ENCODE results near the gene CES2. TPM values are rescaled to one million over a fixed set of nuclear protein-coding genes. Genes with fewer than 3 reads are reported as not detected.

Gene CES2
- total and polyA plus RNA-seq, 9 of the 15 experiments (the other 6 are each of a cell fraction or from before 2014, with no cell fraction given) = 2.2 to 37.9 (median 24.4) TPM

DNA sequence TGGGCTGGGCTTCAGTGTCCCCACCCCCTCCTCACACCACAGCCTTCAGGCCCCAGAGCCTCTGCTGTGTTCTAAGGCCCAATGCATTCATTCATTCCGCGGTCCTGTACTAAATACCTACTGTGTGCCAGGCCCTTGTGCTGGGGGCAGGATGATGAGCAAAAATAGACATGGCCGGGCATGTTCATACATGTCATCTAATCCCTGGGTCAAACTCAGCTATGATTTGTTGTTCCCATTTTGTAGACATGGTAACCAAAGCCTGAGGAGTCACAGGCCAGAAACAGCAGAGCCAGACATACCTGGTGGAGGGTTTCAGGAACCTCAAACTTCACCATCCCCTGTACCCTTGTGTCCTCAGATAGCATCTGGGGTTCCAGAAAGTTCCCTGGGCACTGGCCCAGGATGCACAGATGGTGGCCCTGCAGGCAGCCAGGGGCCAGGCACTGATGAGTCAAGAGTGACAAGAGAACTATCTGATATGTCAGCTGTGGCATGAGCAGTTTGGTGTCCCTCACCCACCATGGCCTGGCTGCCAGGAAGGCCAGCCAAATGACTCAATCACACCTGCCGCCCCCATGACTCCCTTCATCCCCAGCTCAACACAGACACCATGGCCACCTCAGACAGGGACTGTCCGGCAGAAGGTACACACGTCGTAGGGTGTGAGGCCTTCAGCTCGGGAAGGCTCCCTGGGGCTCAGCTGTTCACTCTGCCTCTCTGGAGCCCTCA, 7.2 kb upstream of the CES2 start:
- 58% methylated on average over 8 of the region's 8 CpGs for WGBS (ENCODE audit: insufficient coverage, low coverage, missing lambda C conversion rate)
- H3K4me2 ChIP-seq (ENCODE audit: insufficient read depth, low read length) = no peak overlapping the region
- H2AFZ ChIP-seq (ENCODE audit: low read depth, low read length) = no peak overlapping the region
- peaks cover 8 to 32% of the 10 kb centered on the region in 2 experiments; a peak in 4 of 5 replicates for H3K4me1 ChIP-seq (replicated peaks in 1 of 2; ENCODE audit: control insufficient read depth in 2 of 2, insufficient read depth in 2 of 2, low read length in 2 of 2)
- DNase-seq (ENCODE audit: extremely low read depth in 1 of 4, low spot score in 3 of 4) (no peak), ATAC-seq (no peak), FAIRE-seq (no peak)
- no peak overlapping the region for H3K27ac ChIP-seq (ENCODE audit: extremely low read depth, low read depth, low read length)
- TF ChIP-seq HNRNPK (IDR thresholded peaks at IDR 0.05; ENCODE audit: low read depth, low read length, poor library complexity, severe bottlenecking) (no peak), ZKSCAN1 (IDR thresholded peaks at IDR 0.05; ENCODE audit: low read depth, low read length) (peak; percentile 58; the same call in 1 of the 2 replicates), ZNF165 (CRISPR knock-in tag; IDR thresholded peaks at IDR 0.05; ENCODE audit: borderline replicate concordance) (no peak), SMARCA5 (IDR thresholded peaks at IDR 0.05) (no peak), CBFA2T2 (conservative IDR thresholded peaks at IDR 0.05) (peak; percentile 21; the same call in 1 of the 2 replicates), SMC3 (conservative IDR thresholded peaks at IDR 0.05; ENCODE audit: insufficient read depth, low read depth, low read length) (no peak), CBFA2T3 (IDR thresholded peaks at IDR 0.05) (peak; percentile 40; the same call in 1 of the 2 replicates), ZBTB8A (IDR thresholded peaks at IDR 0.05; ENCODE audit: partially characterized antibody) (no peak), HCFC1 (IDR thresholded peaks at IDR 0.05; ENCODE audit: low read depth, low read length) (no peak)
- no peaks in the 10 kb centered on the region for H3K9me3 ChIP-seq (replicated peaks; ENCODE audit: control insufficient read depth, insufficient read depth, low read depth, low read length)
- peaks cover 6% of the 10 kb centered on the region; the same call in 2 of the 3 replicates for H3K79me2 ChIP-seq (ENCODE audit: control insufficient read depth, insufficient read depth, low read length)
- in situ Hi-C loops (cut with MboI) (no loop called here), intact Hi-C loops (cut with micrococcal nuclease) (loop anchor here (1.0 to 5.0 kb wide), 2 partner anchors 33 to 521 kb away; no protein-coding TSS in a partner anchor)
- H3K4me3 ChIP-seq = no peak overlapping the region
- peaks cover 17% of the 10 kb centered on the region; the same call in 2 of the 3 replicates for H3K36me3 ChIP-seq (ENCODE audit: control insufficient read depth, insufficient read depth, low read length)
- H3K9ac ChIP-seq (ENCODE audit: insufficient read depth in 1 of 2, low read depth in 2 of 2, low read length in 2 of 2) = peak overlapping the region in 1 of 2 experiments; percentile 49; a peak in 2 of 4 replicates
- ChIA-PET CTCF (ENCODE audit: low intra/inter-chr PET ratio) (interaction anchor here (1.0 to 3.6 kb wide), 2 partner anchors 32 to 319 kb away, joined by 3 to 41 read pairs; no protein-coding TSS in a partner anchor), POLR2A (interaction anchor here (0.9 to 3.0 kb wide), 8 partner anchors 10 to 33 kb away, joined by 3 to 15 read pairs (median 4); no protein-coding TSS in a partner anchor)
- BruUV-seq (replicated peaks) = no TSS peak
- peaks cover 4 to 25% of the 10 kb centered on the region in 2 experiments; a peak in 2 of 5 replicates for H3K27me3 ChIP-seq (ENCODE audit: control insufficient read depth in 2 of 2, insufficient read depth in 2 of 2, low read length in 2 of 2)
- H3K9me1 ChIP-seq (ENCODE audit: control insufficient read depth, insufficient read depth, low read length) = no peaks in the 10 kb centered on the region
- no peaks in the 10 kb centered on the region for H4K20me1 ChIP-seq (replicated peaks; ENCODE audit: control insufficient read depth, insufficient read depth, low read length)
